ENCODE results near the gene NHP2.

DNA sequence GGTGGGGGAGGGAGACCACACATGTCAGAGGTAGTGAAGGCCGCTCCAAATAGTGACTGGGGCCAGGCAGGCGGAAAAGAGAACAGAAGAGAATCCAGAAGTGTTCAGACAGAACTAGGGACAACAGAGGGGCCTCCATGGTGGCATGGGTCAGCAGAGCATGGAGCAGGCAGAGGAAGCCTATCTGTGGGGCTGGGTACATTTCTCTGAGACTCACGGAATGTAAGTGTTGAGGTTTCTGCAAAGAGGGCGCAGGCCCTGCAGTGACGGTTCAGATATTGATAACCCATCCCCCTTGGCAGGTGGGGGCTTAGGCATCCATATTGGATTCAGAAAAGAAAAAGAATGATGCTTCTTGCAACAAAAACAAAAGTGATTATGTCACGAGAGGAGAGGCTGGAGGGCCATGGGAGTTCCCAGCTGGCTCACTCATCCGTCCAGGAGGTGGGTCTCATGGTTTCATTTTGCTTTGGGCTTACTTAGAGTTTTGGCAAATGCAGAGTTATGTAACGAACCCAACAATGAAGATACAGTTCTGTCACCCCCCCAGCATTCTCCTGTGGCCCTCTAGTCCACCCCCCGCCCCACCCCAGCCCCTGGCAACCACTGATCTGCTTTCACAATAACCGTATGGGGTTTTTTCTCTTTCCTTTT, 28.3 kb downstream of the NHP2 start:
- TF ChIP-seq EP300 (IDR thresholded peaks at IDR 0.05), result no peak
- TF ChIP-seq, protein P1, sequence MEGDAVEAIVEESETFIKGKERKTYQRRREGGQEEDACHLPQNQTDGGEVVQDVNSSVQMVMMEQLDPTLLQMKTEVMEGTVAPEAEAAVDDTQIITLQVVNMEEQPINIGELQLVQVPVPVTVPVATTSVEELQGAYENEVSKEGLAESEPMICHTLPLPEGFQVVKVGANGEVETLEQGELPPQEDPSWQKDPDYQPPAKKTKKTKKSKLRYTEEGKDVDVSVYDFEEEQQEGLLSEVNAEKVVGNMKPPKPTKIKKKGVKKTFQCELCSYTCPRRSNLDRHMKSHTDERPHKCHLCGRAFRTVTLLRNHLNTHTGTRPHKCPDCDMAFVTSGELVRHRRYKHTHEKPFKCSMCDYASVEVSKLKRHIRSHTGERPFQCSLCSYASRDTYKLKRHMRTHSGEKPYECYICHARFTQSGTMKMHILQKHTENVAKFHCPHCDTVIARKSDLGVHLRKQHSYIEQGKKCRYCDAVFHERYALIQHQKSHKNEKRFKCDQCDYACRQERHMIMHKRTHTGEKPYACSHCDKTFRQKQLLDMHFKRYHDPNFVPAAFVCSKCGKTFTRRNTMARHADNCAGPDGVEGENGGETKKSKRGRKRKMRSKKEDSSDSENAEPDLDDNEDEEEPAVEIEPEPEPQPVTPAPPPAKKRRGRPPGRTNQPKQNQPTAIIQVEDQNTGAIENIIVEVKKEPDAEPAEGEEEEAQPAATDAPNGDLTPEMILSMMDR (IDR thresholded peaks at IDR 0.05), result no peak

All from tibial nerve (tissue), 4 donors.